Embryonic facial prominence (tissue), 1 donor: ENCODE measurements around the gene PLEKHM1.

Experiments
- DNase-seq: peaks from one replicate; pipeline ENCODE4 v3.0.0-alpha.2; 2016; ENCODE audit errors: extremely low spot score

The PLEKHM1 gene

DNA sequence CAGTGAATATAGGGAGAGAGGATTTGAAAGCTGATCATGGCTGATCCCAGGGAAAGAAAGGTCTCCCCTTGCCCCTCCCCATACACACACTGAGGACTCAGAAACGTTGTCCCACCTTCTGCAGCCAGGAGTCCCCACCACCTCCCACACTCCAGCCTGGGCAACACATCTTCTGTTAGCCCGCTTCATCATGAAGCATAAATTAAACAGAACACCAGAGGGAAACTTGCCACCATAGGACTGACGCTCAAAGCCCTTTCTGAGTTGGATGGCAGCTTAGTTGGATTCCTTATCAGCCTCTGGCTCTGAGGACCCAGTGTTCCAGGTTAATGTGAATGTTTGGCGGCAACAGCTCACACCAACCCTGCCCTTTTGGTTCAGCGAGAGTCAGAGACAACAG lies 91.7 kb downstream of the PLEKHM1 start:
- DNase-seq: no peak

DNA sequence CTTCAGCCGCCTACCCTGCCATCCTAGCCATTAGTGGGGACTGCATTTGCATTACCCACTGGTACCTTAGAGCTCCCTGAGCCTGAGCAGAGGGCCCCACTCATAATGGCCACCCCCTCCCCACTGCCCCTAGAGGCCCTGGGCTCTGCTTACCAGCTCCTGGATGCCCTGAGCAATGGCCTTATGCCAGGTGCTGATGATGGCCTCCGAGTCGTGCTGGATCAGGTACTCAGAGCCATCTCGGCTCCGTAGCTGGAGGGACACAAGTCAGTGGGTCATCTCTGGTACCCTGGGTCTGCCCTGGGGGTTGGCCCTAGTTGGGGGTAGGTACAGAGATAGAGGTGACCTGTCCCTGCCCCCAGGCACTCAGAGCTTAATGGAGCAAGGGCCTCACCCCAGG lies 92.7 kb downstream of the PLEKHM1 start:
- no peak for DNase-seq

DNA sequence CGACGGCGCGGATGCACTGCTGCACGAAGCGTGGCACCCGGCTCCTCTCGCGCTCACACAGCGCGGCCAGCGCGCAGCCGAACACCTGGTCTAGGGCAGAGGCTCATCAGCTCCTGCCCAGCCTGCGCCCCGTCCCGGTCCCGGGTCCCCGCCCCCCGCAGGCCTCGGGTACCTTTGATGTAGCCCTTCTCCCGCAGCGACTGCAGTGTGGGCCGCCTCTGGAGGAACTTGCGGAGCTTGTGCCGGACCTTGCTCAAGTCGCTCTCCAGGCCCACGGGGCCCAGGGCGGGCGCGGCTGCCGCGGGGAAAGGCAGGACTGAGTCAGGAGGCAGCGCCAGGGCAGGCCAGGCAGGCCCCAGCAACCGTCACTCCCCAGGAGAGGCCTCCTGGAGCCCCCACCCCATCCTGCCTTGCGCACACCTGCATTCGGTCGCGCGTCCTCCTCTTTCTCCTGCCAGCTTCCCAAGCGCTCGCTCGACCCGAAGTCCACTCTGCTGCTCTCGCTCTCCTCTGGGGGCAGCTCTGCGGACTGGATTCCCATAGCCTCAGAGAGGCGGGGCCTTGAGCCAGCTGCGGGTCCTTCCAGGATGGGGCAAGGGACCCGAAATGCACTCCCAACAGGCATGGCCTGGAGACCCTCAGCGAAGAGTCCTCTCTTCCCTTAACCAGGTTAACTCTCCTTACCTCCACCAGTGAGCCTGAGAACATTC lies 93.9 kb downstream of the PLEKHM1 start:
- no peak for DNase-seq

DNA sequence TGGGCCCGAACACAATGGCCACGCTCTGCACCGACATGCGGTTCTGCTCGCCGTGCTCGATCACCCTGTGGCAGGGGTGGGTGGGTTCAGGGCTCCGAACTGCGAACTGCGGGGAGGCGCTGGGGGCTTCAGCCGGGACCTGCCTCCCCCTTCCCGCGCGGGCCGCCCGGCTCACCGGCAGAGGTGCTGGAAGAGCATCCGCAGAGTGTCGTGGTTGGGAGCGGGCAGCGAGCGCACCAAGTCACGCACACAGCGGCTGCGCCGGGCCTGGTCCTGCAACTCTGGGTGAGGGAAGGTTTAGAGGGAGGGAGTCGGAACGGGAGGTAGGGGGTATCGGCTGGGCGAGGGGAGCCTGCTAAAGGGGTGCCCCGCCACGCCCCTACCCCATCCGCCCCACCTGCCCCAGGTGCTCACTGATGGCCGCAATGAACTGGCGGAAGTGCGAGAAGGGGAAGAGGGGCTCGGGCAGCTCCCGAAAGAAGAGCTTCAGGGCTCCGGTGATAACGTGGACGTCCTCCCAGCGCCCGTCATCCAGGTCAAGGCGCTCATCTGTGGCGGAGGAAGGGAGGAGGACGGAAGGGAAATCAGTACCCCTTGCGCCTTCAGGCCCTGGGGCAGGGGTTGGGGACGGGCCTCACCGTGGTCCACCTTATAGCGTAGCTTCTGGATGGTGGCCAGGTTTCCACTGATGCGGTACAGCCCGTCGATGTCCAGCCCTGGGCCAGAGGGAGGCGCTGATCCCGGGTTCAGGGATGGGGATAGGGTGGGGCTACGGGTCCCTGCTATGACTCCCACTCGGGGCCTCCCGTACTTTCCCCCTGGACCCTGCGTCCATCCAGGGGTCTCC lies 94.7 kb downstream of the PLEKHM1 start:
- no peak for DNase-seq

DNA sequence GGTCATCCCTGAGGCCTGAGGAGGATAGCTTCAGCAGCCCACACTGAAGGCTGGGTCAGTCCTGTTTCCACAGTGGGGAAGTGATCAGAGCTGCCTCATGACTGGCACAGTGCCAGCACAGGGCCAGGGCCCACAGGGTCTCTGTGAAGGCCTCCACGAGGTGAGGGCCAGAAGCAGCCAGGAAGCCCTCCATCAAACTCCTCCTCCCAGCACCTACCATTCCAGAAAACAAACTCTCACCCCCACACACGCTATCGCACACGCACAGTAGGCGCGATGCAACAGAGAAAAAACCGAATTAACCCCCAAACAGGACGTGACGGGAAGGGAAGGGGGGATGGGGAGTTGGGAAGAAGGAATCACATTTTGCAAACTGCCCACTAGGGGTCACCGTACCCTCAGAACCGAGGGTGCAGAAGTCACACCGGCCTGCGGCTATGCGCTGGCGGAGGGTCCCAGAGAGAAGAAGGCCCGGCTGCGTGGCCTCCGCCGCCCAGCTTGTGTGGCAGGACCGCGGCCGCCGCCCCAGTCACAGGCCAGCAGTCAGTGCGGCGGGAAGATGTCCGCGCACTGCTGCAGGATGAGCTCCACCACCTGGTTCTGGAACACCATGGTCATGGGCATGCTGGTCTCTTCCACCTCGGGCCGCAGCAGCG lies 95.5 kb downstream of the PLEKHM1 start:
- DNase-seq: peak; percentile 73

DNA sequence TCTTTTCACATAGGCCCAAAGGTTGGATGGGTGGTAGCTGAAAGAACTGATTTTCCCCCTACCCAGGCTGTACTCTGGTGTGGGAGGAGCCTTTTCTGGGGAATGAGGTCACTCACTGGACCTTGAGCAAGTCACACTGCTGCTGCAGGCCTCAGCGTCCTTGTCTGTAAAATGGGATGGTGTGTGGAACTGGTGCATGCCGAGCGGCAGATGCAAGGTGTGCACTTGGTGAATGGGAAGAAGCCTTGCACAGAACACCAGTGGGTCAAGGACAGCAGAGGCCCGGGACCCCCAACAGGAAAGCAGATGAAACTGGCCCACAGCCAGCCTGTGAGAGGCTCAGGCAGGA lies 96.0 kb downstream of the PLEKHM1 start:
- DNase-seq: no peak

DNA sequence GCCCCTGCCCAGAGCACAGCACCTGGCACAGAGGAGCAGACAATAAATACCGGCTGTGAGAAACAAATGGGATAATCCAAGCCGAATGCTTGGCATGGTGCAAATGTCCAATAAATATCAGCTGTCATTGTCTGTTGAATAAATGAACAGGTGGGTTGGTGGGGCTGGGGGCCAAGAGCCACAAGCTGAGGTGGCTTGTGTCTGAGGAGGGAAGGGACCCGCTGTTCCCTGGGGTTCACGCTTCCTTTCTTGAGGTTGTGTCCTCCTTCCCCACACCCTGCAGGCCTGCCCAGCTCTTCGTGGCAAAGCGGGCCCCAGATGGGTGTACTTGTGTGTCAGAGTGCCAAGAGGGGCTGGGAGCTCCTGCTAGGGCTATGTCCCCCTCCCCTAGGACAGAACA lies 96.4 kb downstream of the PLEKHM1 start:
- DNase-seq: no peak

DNA sequence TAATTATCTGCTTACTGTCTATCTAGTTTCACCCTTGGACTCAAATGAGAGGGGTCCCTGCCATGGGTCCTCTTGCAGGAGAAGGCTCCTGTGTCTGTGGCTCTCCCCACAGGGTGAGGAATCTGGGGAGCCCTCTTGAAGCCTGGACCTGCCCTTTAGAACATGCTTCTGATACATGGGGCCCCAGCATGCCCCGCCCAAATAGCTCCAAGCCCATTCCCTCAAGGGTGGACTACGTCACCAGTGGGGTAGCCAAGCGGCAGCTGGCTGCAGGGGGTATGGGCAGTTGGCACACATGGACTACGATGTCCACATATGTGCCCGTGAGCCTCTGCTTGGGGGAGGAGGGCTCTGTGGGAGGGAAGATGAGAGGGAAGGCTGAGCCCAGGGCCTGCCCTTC lies 97.1 kb downstream of the PLEKHM1 start:
- no peak for DNase-seq

DNA sequence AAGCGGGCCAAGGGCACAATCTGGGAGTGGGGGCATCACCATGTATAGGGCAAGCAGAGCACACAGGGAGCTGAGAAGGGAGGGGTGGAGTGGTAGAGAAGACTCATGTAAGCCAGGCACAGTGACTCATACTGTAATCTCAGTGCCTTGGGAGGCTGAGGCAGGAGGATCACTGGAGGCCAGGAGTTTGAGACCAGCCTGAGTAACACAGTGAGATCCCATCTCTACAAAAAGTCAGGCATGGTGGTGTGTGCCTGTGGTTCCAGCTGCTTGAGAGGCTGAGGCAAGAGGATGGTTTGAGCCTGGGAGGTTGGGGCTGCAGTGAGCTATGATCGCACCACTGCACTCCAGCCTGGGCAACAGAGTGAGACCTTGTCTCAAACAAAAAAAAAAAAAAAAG lies 98.6 kb downstream of the PLEKHM1 start:
- no peak for DNase-seq

DNA sequence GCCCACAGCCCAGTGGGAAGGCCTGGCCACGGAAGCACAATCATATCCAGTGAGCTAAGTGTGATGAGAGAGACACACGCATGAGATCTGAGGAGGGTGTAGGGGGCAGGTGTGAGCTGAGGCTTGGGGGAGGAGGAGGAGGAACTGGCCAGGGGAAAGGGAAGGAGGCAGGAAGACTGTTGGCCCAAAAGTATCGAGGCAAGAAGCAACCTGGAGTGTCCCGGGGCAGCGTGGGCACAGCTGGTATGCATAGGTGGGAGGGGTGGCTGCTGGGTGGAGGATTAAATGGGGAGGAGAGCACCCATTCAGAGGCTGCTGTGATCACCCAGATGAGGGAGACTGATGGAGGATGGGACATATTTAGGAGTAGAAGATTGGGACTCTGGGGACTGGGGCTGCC lies 99.2 kb downstream of the PLEKHM1 start:
- no peak for DNase-seq

DNA sequence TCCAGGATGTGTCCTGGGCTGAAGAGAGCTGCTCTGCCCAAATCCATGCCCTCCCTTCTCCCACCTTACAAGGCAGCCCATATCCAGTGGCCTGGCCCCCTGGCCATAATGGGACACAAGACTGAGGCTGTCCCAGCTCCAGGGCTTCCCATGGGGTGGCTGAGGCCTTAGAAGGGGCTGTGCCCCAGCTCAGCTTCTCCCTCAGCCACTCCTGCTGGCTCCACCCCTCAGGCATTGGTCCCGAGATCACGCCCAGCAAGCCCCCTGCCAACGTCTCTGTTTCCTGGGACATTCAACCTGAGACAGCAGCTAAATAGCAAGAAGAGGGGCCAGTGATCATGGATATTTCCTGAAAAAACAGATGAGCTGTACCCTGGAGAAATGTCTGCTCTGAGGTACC lies 101.2 kb downstream of the PLEKHM1 start:
- no peak for DNase-seq

DNA sequence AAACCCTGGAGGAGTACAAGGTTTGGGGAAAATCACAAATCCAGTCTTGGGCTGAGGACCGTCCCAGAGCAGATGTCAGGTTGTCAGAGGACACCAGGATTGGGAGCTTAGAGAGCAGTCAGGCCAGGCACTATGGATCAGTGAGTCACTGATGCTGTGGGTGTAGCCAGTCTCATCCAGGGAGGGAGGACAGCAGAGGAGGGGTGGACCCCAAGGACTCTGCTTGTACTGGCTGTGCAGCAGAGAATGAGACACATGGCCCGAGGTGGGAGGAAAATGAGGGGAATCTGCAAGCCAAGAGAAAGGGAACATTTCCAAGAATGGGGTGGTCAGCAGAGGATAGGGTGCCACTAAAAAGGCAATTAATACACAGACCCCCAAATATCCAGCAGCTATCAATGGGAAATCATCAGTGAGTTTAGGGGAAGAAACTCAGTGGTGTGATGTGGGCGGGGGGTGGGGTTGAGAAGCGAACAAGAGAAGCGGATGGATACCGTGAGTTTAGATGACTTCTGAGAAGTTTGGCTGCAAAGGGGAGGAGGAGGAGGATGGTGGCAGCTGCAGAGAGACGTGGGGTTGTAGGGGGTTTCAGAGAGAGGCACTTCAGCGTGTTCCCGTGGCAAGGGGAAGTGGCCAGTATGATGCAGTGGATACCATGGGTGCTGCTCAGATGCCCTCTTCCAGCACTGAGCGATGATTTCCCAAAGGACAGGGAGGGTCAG lies 101.8 kb downstream of the PLEKHM1 start:
- no peak for DNase-seq

DNA sequence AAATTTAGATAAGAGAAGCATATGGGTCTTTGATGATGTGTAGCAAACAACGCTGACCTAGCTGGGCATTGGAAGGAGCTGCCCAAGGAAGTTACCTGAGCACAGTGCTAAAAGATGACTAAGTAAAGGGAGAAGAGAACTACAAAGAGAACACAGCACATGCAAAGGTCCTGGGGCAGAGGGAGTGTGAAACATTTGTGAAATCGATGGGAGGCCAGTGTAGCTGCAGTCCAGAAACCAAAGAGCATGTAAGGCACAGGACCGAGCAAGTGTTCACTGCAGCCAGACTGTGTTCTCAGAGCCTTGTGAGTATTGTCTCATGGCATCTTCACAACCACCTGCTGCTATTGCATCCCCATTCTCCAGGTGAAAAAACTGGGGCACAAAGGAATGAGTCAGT lies 102.8 kb downstream of the PLEKHM1 start:
- no peak for DNase-seq

DNA sequence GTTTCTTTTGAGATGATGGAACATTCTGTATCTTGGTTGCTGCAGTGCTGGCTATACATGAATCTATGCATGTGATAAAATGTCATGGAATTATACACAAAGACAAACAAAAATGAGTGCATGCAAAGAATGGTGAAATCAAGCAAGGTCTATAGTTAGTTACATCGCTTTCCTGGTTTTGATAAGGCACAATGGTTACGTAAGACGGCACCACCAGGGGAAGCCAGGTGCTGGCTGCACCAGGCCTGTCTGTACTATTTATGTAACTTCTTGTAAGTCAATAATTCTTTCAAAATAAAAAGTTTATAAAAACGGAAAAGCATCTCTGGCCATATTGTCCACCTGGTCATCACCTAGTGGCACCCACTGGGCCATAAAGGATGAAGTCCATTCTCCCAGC lies 104.3 kb downstream of the PLEKHM1 start:
- DNase-seq: no peak
